Measurements from ENCODE around the gene ZNF175. TPM values are rescaled to one million over a fixed set of nuclear protein-coding genes. Genes with fewer than 3 reads are reported as not detected.

Gene ZNF175
- total and polyA plus RNA-seq, 9 of the 15 experiments (the other 6 are each of a cell fraction or from before 2014, with no cell fraction given): 3.7 to 37.9 (median 14.0) TPM

DNA sequence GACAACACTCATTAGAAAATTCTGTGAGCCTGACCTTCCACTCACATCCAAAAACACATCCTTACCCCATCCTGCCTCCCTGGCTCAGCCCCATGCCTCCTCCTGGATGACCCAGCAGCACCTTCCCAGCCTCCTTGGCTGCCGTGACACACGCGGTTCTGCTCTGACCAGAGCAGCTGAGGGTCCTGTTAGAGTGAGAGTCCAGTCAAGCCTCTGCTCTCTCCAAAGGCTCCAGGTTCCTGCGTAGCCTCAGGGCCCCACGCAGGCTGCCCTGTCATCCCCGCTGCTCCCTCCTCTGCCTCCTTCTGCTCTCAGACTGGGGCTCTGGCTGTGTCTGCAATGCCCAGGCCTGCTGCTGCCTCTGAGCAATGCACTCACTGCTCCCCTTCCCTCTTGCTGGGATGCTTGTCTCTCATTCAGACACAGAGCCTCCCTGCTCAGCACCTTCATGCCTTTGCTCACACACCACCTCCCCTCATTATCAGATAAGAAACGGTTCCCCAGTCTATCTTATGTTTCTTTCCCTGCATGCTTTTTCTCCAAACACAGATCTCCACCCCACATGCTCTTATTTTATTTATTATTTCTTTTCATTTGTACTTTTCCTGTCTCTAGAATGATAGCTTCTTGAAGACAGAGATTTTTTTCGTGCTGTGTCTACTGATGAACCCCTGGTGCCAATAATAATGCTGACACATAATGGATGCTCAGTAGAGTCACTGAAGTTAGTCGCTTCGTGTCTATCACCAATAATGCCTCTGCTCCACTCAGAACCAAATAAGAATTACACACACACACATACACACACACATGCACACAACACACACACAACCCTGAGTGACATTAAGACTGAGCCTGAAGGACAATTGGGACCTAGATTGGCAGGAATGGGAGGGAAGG, 29.4 kb upstream of the ZNF175 start (continued):
- TF ChIP-seq ZNF512 (tag; IDR thresholded peaks at IDR 0.05) (no peak), ZBTB49 (CRISPR knock-in tag; IDR thresholded peaks at IDR 0.05; ENCODE audit: borderline replicate concordance) (no peak), ZNF511 (CRISPR knock-in tag; IDR thresholded peaks at IDR 0.05) (no peak), MNT (conservative IDR thresholded peaks at IDR 0.05) (0 out of 4 replicates have a peak, but pooled peaks of 1 of the 2 experiments have one; percentile 15), MAFK (IDR thresholded peaks at IDR 0.05; ENCODE audit: low read length) (no peak), ZNF354B (CRISPR knock-in tag; IDR thresholded peaks at IDR 0.05) (no peak), PTTG1 (tag; IDR thresholded peaks at IDR 0.05; ENCODE audit: low read depth) (peak; percentile 21; the same call in 1 of the 2 replicates), TRIM24 (IDR thresholded peaks at IDR 0.05) (no peak), ZNF699 (CRISPR knock-in tag; IDR thresholded peaks at IDR 0.05; ENCODE audit: insufficient replicate concordance) (no peak), RAD21 (CRISPR knock-in tag; conservative IDR thresholded peaks at IDR 0.05 in 1 of 2, IDR thresholded peaks at IDR 0.05 in 1 of 2) (0 out of 4 replicates have a peak, but pooled peaks of 1 of the 2 experiments have one; percentile 8), ATF2 (CRISPR knock-in tag; IDR thresholded peaks at IDR 0.05) (no peak), TCF3 (CRISPR knock-in tag; IDR thresholded peaks at IDR 0.05) (no peak), FOXM1 (IDR thresholded peaks at IDR 0.05; ENCODE audit: low read depth) (no peak), FOXM1 (CRISPR knock-in tag; IDR thresholded peaks at IDR 0.05; ENCODE audit: low read depth) (no peak), RCOR1 (IDR thresholded peaks at IDR 0.05; ENCODE audit: borderline replicate concordance in 1 of 2, low read depth in 2 of 2, low read length in 2 of 2) (peak in 1 of 2 experiments; percentile 46; a peak in 1 of 4 replicates), NFE2L1 (tag; IDR thresholded peaks at IDR 0.05; ENCODE audit: borderline replicate concordance, low read depth) (no peak)
- TF ChIP-seq, protein P1, sequence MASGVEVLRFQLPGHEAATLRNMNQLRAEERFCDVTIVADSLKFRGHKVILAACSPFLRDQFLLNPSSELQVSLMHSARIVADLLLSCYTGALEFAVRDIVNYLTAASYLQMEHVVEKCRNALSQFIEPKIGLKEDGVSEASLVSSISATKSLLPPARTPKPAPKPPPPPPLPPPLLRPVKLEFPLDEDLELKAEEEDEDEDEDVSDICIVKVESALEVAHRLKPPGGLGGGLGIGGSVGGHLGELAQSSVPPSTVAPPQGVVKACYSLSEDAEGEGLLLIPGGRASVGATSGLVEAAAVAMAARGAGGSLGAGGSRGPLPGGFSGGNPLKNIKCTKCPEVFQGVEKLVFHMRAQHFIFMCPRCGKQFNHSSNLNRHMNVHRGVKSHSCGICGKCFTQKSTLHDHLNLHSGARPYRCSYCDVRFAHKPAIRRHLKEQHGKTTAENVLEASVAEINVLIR (CRISPR knock-in tag; IDR thresholded peaks at IDR 0.05): no peak

All from K562 (cell line).